DOHH2 (cell line): ENCODE results near the gene LMO7.

Experiments used
- CTCF ChIP-seq: fragments of 200-600 bp; sonication (generic); IDR thresholded peaks from one replicate; pipeline ENCODE4 v1.5.1; 2014; ENCODE audit warnings: antibody characterized with exemption, mild to moderate bottlenecking, low read depth, low read length; ENCODE audit not compliant: poor library complexity, severe bottlenecking
- EZH2phosphoT487 ChIP-seq: fragments of 200-600 bp; sonication (generic); IDR thresholded peaks from 2 replicates; pipeline ENCODE4 v1.6.1; 2017; ENCODE audit warnings: borderline replicate concordance, mild to moderate bottlenecking, antibody characterized with exemption, low read length, moderate library complexity, mixed read lengths

DNA sequence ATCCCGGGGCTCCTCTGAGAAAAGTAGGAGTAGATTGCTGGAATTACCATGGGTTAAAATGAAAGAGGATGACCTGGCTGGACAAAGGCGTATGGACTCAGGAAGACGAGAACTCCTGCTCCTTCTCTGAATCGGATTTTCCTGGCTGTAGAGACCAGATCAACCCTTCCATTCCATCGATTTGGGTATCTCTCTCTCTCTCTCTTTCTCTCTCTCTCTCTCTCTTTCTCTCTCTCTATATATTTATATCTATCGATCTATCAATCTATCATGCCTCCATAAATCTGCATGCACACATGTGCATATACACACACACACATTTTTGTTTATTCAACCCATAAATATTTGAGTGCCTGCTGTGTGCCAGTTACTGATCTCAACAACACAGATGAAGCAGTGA is 234.9 kb downstream of the LMO7 start:
- no peak for TF ChIP-seq CTCF
- TF ChIP-seq EZH2phosphoT487 = no peak
